ENCODE results near the gene SERINC1.

SERINC1 gene

GRCh38 chr6:122416825-122417224, 54.8 kb downstream of the SERINC1 start:
- no peak overlapping the region for H3K9ac ChIP-seq (ENCODE audit: low read depth in 1 of 2, low read length in 2 of 2)

DNA sequence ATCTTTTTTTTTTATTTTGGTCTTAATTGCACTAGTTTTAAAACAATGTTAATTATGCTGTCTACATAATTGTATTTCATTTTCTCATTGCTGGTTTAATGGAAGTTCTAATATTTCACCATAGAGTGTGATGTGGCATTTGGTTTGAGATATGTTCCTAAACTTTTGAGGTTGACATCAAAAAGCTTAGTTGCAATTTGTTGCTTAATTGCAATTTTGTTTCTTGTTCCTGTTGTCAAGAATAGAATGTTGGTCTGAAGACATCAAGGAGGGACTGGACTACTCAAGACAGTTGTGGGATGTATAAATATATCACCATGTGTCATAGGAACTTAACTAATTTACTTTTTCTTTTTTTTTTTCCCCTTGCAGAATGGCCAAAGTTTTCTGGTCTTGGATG, 59.6 kb downstream of the SERINC1 start:
- Histone ChIP-seq H3K27me3 (ENCODE audit: control insufficient read depth in 1 of 2, insufficient read depth in 2 of 2, low read length in 2 of 2) (no peaks in the 10 kb centered on the region), H3K9ac (ENCODE audit: low read depth in 1 of 2, low read length in 2 of 2) (no peak overlapping the region), H3K4me1 (ENCODE audit: control insufficient read depth in 1 of 2, insufficient read depth in 2 of 2, low read length in 2 of 2) (no peaks in the 10 kb centered on the region), H3K9me3 (ENCODE audit: control insufficient read depth in 1 of 2, low read length in 2 of 2) (no peaks in the 10 kb centered on the region), H3K36me3 (ENCODE audit: control insufficient read depth in 1 of 2, insufficient read depth in 2 of 2, low read length in 2 of 2) (peaks cover 3 to 7% of the 10 kb centered on the region in 2 donors), H3K4me3 (ENCODE audit: low read depth in 1 of 2, low read length in 2 of 2) (no peak overlapping the region), H3K27ac (ENCODE audit: low read depth, low read length) (no peak overlapping the region)

More at GRCh38 chr6:122416825-122417224, 54.8 kb downstream of the SERINC1 start:
- Histone ChIP-seq H3K27ac (ENCODE audit: low read depth, low read length) (no peak overlapping the region), H3K4me1 (ENCODE audit: control insufficient read depth in 1 of 2, insufficient read depth in 2 of 2, low read length in 2 of 2) (no peaks in the 10 kb centered on the region), H3K9me3 (ENCODE audit: control insufficient read depth in 1 of 2, low read length in 2 of 2) (no peaks in the 10 kb centered on the region), H3K4me3 (ENCODE audit: low read depth in 1 of 2, low read length in 2 of 2) (no peak overlapping the region), H3K27me3 (ENCODE audit: control insufficient read depth in 1 of 2, insufficient read depth in 2 of 2, low read length in 2 of 2) (no peaks in the 10 kb centered on the region), H3K36me3 (ENCODE audit: control insufficient read depth in 1 of 2, insufficient read depth in 2 of 2, low read length in 2 of 2) (peaks cover 3 to 16% of the 10 kb centered on the region in 2 donors)

DNA sequence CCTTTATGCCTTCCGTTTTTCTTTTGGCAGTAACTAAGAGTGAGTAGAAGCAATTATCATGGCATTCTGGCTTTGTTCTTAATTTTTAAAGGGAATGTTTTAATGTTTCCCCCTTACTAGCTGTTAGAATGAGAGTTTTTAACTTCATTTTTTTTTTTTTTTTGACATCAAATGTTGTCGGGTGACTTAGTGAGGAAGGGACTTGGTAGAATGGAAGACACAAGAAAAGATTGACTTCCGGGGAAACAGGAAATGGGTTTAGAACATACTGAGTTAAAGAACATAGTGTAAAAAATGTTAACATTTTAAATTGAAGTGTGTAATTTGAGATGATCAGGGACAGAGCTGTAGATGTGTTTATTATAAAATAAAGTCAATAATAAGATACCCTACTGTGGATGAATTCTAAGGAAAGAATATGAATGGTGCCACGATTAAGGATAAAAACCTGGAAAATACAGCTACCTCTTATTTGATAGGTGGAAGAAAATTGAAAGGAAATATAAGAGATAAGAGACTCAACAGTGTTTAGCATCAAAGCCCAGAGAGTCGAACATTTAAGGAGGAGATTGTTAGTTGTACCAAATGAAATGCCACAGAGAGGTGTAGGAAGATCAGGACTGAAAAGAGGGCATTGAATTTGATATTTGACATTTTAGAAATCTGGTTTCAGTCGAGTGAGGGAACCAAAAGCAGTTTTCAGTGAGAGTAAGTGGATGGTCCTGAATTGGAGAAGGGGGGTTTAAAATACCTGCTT, 62.7 kb downstream of the SERINC1 start:
- Histone ChIP-seq H3K36me3 (ENCODE audit: control insufficient read depth in 1 of 2, insufficient read depth in 2 of 2, low read length in 2 of 2) (peaks cover 0 to 7% of the 10 kb centered on the region in 2 donors), H3K9me3 (ENCODE audit: control insufficient read depth in 1 of 2, low read length in 2 of 2) (no peaks in the 10 kb centered on the region), H3K27ac (ENCODE audit: low read depth, low read length) (no peak overlapping the region), H3K9ac (ENCODE audit: low read depth in 1 of 2, low read length in 2 of 2) (no peak overlapping the region), H3K27me3 (ENCODE audit: control insufficient read depth in 1 of 2, insufficient read depth in 2 of 2, low read length in 2 of 2) (no peaks in the 10 kb centered on the region), H3K4me1 (ENCODE audit: control insufficient read depth in 1 of 2, insufficient read depth in 2 of 2, low read length in 2 of 2) (no peaks in the 10 kb centered on the region), H3K4me3 (ENCODE audit: low read depth in 1 of 2, low read length in 2 of 2) (no peak overlapping the region)

GRCh38 chr6:122408240-122408639, 63.4 kb downstream of the SERINC1 start:
- no peaks in the 10 kb centered on the region for H3K27me3 ChIP-seq (ENCODE audit: control insufficient read depth in 1 of 2, insufficient read depth in 2 of 2, low read length in 2 of 2)
- no peak overlapping the region for H3K9ac ChIP-seq (ENCODE audit: low read depth in 1 of 2, low read length in 2 of 2)
- H3K4me1 ChIP-seq (ENCODE audit: control insufficient read depth in 1 of 2, insufficient read depth in 2 of 2, low read length in 2 of 2) = no peaks in the 10 kb centered on the region
- H3K27ac ChIP-seq (ENCODE audit: low read depth, low read length) = no peak overlapping the region
- no peaks in the 10 kb centered on the region for H3K9me3 ChIP-seq (ENCODE audit: control insufficient read depth in 1 of 2, low read length in 2 of 2)
- H3K36me3 ChIP-seq (ENCODE audit: control insufficient read depth in 1 of 2, insufficient read depth in 2 of 2, low read length in 2 of 2) = peaks cover 0 to 7% of the 10 kb centered on the region in 2 donors
- H3K4me3 ChIP-seq (ENCODE audit: low read depth in 1 of 2, low read length in 2 of 2) = no peak overlapping the region

DNA sequence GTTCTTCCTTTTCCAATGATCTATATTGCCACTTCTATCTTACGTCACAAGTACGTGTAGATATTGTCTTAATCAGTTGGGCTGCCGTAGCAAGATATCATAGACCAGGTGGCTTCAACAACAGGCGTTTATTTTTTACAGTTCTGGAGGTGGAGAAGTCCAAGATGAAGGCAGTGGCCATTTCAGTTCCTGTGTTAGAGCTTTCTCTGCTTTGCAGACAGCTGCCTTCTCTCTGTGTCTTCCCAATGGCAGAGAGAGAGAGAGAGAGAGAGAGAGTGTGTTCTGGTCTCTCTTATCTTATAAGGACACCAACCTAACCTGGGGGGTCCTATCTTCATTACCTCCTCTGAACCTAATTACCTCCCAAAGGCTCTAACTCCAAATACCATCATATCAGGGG, 63.9 kb downstream of the SERINC1 start:
- no peak overlapping the region for H3K27ac ChIP-seq (ENCODE audit: low read depth, low read length)

GRCh38 chr6:122406187-122406586, 65.4 kb downstream of the SERINC1 start:
- Histone ChIP-seq H3K36me3 (ENCODE audit: control insufficient read depth in 1 of 2, insufficient read depth in 2 of 2, low read length in 2 of 2) (no peaks in the 10 kb centered on the region), H3K9me3 (ENCODE audit: control insufficient read depth in 1 of 2, low read length in 2 of 2) (no peaks in the 10 kb centered on the region), H3K27me3 (ENCODE audit: control insufficient read depth in 1 of 2, insufficient read depth in 2 of 2, low read length in 2 of 2) (no peaks in the 10 kb centered on the region), H3K4me3 (ENCODE audit: low read depth in 1 of 2, low read length in 2 of 2) (no peak overlapping the region), H3K27ac (ENCODE audit: low read depth, low read length) (no peak overlapping the region), H3K9ac (ENCODE audit: low read depth in 1 of 2, low read length in 2 of 2) (no peak overlapping the region), H3K4me1 (ENCODE audit: control insufficient read depth in 1 of 2, insufficient read depth in 2 of 2, low read length in 2 of 2) (peaks cover 0 to 2% of the 10 kb centered on the region in 2 donors)

More for the DNA sequence above, 63.9 kb downstream of the SERINC1 start:
- H3K27me3 ChIP-seq (ENCODE audit: control insufficient read depth in 1 of 2, insufficient read depth in 2 of 2, low read length in 2 of 2) = no peaks in the 10 kb centered on the region
- H3K4me3 ChIP-seq (ENCODE audit: low read depth in 1 of 2, low read length in 2 of 2) = no peak overlapping the region
- H3K4me1 ChIP-seq (ENCODE audit: control insufficient read depth in 1 of 2, insufficient read depth in 2 of 2, low read length in 2 of 2) = no peaks in the 10 kb centered on the region
- H3K9ac ChIP-seq (ENCODE audit: low read depth in 1 of 2, low read length in 2 of 2) = no peak overlapping the region
- peaks cover 0 to 7% of the 10 kb centered on the region in 2 donors for H3K36me3 ChIP-seq (ENCODE audit: control insufficient read depth in 1 of 2, insufficient read depth in 2 of 2, low read length in 2 of 2)
- H3K9me3 ChIP-seq (ENCODE audit: control insufficient read depth in 1 of 2, low read length in 2 of 2) = no peaks in the 10 kb centered on the region

DNA sequence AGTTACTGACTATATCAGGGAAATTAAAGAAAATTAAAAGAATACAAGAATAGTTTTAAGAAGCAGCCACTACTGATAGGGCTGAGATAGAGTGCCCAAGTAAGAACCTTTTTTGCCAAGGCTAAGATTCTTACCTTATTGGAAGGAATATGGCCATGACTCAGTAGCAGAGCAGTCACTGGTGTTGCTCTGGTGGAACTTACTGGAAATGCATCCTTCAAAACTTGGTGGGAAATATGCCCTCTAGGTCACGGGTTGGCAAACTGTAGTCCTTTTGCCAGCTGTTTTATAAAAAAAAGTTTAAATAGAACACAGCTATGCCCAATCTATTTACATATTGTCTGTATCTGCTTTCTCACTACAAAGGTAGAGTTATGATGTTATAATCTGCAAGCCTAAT, 66.2 kb downstream of the SERINC1 start:
- no peaks in the 10 kb centered on the region for H3K9me3 ChIP-seq (ENCODE audit: control insufficient read depth in 1 of 2, low read length in 2 of 2)
- peaks cover 6 to 9% of the 10 kb centered on the region in 2 donors for H3K4me1 ChIP-seq (ENCODE audit: control insufficient read depth in 1 of 2, insufficient read depth in 2 of 2, low read length in 2 of 2)
- H3K27ac ChIP-seq (ENCODE audit: low read depth, low read length) = no peak overlapping the region
- no peaks in the 10 kb centered on the region for H3K36me3 ChIP-seq (ENCODE audit: control insufficient read depth in 1 of 2, insufficient read depth in 2 of 2, low read length in 2 of 2)
- H3K27me3 ChIP-seq (ENCODE audit: control insufficient read depth in 1 of 2, insufficient read depth in 2 of 2, low read length in 2 of 2) = no peaks in the 10 kb centered on the region
- H3K9ac ChIP-seq (ENCODE audit: low read depth in 1 of 2, low read length in 2 of 2) = no peak overlapping the region
- no peak overlapping the region for H3K4me3 ChIP-seq (ENCODE audit: low read depth in 1 of 2, low read length in 2 of 2)

GRCh38 chr6:122404444-122404843, 67.2 kb downstream of the SERINC1 start:
- Histone ChIP-seq H3K4me3 (ENCODE audit: low read depth in 1 of 2, low read length in 2 of 2) (no peak overlapping the region), H3K9me3 (ENCODE audit: control insufficient read depth in 1 of 2, low read length in 2 of 2) (no peaks in the 10 kb centered on the region), H3K36me3 (ENCODE audit: control insufficient read depth in 1 of 2, insufficient read depth in 2 of 2, low read length in 2 of 2) (no peaks in the 10 kb centered on the region), H3K27ac (ENCODE audit: low read depth, low read length) (no peak overlapping the region), H3K27me3 (ENCODE audit: control insufficient read depth in 1 of 2, insufficient read depth in 2 of 2, low read length in 2 of 2) (no peaks in the 10 kb centered on the region), H3K4me1 (ENCODE audit: control insufficient read depth in 1 of 2, insufficient read depth in 2 of 2, low read length in 2 of 2) (peaks cover 10 to 11% of the 10 kb centered on the region in 2 donors), H3K9ac (ENCODE audit: low read depth in 1 of 2, low read length in 2 of 2) (no peak overlapping the region)

GRCh38 chr6:122401104-122401503, 70.5 kb downstream of the SERINC1 start:
- peaks cover 11 to 15% of the 10 kb centered on the region in 2 donors for H3K4me1 ChIP-seq (ENCODE audit: control insufficient read depth in 1 of 2, insufficient read depth in 2 of 2, low read length in 2 of 2)
- H3K27ac ChIP-seq (ENCODE audit: low read depth, low read length) = no peak overlapping the region
- H3K4me3 ChIP-seq (ENCODE audit: low read depth in 1 of 2, low read length in 2 of 2) = peak overlapping the region in 1 of 2 donors; percentile 97
- no peaks in the 10 kb centered on the region for H3K36me3 ChIP-seq (ENCODE audit: control insufficient read depth in 1 of 2, insufficient read depth in 2 of 2, low read length in 2 of 2)
- H3K9ac ChIP-seq (ENCODE audit: low read depth in 1 of 2, low read length in 2 of 2) = no peak overlapping the region
- no peaks in the 10 kb centered on the region for H3K9me3 ChIP-seq (ENCODE audit: control insufficient read depth in 1 of 2, low read length in 2 of 2)
- no peaks in the 10 kb centered on the region for H3K27me3 ChIP-seq (ENCODE audit: control insufficient read depth in 1 of 2, insufficient read depth in 2 of 2, low read length in 2 of 2)

DNA sequence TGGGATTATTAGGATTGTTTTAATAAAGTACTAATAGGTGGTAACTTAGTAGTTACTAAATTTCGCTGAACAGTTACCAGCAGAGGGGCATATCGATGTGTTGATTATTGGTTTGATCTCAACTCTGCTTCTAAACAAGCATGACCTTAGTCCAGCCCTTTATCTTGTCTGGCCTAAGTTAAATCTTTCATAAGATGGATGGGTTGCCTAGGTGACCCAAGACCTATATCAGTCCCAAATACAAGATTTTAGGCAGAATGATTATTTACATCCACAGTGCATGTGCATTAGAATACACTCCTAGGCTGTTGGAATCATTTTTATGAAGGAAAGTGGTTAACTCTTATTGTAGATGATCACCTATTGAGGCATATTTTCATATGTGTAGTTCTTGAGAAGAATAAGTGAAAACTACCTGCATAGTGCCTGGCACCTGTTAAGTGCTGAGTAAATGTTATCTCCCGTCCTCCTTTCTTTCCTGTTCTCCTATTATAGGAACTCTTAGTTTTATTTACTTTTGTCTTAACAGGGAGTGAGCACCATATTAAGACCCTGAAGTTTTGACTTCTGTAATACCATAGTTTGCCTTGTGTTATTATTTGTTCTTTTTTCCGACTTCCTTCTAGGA, 71.0 kb downstream of the SERINC1 start:
- Histone ChIP-seq H3K9me3 (ENCODE audit: control insufficient read depth in 1 of 2, low read length in 2 of 2) (no peaks in the 10 kb centered on the region), H3K4me3 (ENCODE audit: low read depth in 1 of 2, low read length in 2 of 2) (peak overlapping the region; percentile 82 to 97), H3K27me3 (ENCODE audit: control insufficient read depth in 1 of 2, insufficient read depth in 2 of 2, low read length in 2 of 2) (no peaks in the 10 kb centered on the region), H3K4me1 (ENCODE audit: control insufficient read depth in 1 of 2, insufficient read depth in 2 of 2, low read length in 2 of 2) (peaks cover 11 to 15% of the 10 kb centered on the region in 2 donors), H3K9ac (ENCODE audit: low read depth in 1 of 2, low read length in 2 of 2) (peak overlapping the region; percentile 70 to 92), H3K36me3 (ENCODE audit: control insufficient read depth in 1 of 2, insufficient read depth in 2 of 2, low read length in 2 of 2) (no peaks in the 10 kb centered on the region), H3K27ac (ENCODE audit: low read depth, low read length) (no peak overlapping the region)

All from duodenal mucosa (tissue), 2 donors.